ENCODE results near the gene GTPBP10.

The GTPBP10 gene

DNA sequence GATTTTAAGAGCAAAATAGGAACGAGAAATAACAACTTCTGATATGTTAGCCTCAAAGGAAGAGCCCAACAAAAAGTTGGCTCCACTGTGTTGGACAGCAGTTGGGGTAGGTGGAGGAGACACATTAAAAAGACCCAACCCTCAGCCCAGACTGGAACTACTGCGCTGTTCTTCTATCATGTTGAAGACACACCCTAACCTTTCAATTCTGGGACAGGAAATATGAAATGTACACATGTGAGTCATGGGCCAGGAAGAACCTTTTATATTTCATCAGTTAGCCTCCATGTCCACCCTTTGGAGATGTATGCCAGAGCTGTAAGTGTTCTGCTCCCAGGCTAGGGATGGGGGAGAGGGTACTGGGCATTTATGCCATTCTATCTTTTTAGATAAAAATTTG is 78.9 kb downstream of the GTPBP10 start:
- H3K27ac ChIP-seq (replicated peaks), result no peak overlapping the region
- TF ChIP-seq, protein P1, sequence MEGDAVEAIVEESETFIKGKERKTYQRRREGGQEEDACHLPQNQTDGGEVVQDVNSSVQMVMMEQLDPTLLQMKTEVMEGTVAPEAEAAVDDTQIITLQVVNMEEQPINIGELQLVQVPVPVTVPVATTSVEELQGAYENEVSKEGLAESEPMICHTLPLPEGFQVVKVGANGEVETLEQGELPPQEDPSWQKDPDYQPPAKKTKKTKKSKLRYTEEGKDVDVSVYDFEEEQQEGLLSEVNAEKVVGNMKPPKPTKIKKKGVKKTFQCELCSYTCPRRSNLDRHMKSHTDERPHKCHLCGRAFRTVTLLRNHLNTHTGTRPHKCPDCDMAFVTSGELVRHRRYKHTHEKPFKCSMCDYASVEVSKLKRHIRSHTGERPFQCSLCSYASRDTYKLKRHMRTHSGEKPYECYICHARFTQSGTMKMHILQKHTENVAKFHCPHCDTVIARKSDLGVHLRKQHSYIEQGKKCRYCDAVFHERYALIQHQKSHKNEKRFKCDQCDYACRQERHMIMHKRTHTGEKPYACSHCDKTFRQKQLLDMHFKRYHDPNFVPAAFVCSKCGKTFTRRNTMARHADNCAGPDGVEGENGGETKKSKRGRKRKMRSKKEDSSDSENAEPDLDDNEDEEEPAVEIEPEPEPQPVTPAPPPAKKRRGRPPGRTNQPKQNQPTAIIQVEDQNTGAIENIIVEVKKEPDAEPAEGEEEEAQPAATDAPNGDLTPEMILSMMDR (IDR thresholded peaks at IDR 0.05; ENCODE audit: insufficient read depth, low read length), result no peak
- TF ChIP-seq GABPA (IDR thresholded peaks at IDR 0.05; ENCODE audit: low read depth), result no peak
- DNase-seq (ENCODE audit: low read depth in 1 of 2, low spot score in 1 of 2), result no peak
- H3K4me3 ChIP-seq (replicated peaks; ENCODE audit: insufficient read depth, low read length), result no peak overlapping the region
- no peaks in the 10 kb centered on the region for H3K27me3 ChIP-seq (ENCODE audit: insufficient read depth, poor library complexity, severe bottlenecking)

DNA sequence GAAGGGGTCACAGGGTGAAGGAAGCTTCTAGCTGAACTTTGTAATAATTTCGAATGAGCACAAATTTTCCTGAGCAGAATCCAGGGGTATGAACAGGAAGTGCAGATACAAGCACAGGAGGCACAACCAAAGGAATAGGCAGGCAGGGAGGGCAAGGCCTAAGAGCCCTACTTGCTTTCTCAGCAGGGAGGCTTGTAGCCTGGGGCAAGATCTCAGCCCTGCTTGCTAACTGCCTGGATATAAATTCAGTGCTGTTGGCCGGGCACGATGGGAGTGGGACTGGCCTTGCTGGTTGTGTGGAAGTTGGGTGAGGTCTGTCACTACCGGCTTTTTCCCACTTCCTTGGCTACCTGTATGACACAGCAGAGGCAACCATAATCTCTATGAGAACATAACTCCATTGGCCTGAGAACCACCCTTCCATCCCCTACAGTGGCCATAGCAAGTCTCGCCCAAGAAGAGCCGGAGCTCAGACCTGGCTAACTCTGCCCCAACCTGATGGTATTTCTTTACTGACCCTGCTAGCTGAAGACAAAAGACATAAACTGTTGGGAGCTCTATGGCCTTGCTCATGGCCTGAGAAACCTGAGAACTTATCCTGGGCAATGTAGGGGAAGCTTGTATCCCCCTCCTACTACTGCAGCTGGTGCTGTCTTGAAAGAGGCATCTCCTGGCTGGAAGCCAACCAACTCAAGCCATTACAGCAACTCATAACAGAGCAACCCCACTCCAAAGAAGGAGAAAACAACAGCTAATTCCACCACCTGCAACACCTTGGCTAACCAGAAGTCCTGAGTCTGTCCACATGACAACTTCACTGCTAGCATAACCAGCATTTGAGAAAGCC is 84.3 kb downstream of the GTPBP10 start:
- Histone ChIP-seq H3K27me3 (ENCODE audit: insufficient read depth, poor library complexity, severe bottlenecking) (no peaks in the 10 kb centered on the region), H3K4me3 (replicated peaks; ENCODE audit: insufficient read depth, low read length) (no peak overlapping the region), H3K27ac (replicated peaks) (no peak overlapping the region)
- TF ChIP-seq SPI1 (IDR thresholded peaks at IDR 0.05; ENCODE audit: borderline replicate concordance, low read depth), result no peak
- TF ChIP-seq, protein P1 (IDR thresholded peaks at IDR 0.05; ENCODE audit: insufficient read depth, low read length), result no peak
- TF ChIP-seq GABPA (IDR thresholded peaks at IDR 0.05; ENCODE audit: low read depth), result no peak
- TF ChIP-seq, protein P2, sequence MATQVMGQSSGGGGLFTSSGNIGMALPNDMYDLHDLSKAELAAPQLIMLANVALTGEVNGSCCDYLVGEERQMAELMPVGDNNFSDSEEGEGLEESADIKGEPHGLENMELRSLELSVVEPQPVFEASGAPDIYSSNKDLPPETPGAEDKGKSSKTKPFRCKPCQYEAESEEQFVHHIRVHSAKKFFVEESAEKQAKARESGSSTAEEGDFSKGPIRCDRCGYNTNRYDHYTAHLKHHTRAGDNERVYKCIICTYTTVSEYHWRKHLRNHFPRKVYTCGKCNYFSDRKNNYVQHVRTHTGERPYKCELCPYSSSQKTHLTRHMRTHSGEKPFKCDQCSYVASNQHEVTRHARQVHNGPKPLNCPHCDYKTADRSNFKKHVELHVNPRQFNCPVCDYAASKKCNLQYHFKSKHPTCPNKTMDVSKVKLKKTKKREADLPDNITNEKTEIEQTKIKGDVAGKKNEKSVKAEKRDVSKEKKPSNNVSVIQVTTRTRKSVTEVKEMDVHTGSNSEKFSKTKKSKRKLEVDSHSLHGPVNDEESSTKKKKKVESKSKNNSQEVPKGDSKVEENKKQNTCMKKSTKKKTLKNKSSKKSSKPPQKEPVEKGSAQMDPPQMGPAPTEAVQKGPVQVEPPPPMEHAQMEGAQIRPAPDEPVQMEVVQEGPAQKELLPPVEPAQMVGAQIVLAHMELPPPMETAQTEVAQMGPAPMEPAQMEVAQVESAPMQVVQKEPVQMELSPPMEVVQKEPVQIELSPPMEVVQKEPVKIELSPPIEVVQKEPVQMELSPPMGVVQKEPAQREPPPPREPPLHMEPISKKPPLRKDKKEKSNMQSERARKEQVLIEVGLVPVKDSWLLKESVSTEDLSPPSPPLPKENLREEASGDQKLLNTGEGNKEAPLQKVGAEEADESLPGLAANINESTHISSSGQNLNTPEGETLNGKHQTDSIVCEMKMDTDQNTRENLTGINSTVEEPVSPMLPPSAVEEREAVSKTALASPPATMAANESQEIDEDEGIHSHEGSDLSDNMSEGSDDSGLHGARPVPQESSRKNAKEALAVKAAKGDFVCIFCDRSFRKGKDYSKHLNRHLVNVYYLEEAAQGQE (IDR thresholded peaks at IDR 0.05; ENCODE audit: insufficient replicate concordance, low read depth), result no peak
- TF ChIP-seq POLR2AphosphoS5 (IDR thresholded peaks at IDR 0.05; ENCODE audit: low read depth), result no peak
- DNase-seq (ENCODE audit: low read depth in 1 of 2, low spot score in 1 of 2), result no peak

DNA sequence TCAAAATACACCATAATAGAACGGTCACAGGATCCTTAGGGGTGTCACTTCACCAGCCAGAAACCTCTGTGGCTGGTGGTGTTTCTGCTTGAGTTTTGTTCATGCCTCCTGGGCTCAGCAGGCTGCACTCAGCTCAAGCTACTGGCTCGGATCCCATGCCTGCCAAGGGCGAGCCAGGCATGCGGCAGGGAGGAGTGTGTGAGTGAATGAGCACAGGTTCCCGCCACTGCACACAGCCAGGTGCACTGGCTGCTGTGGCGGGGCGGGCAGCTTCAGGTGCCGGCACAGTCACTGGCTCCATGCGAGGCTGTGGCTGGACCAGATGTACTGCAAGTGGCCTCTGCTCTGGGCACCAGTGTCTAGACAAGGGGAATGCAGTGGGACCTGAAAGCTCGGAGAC is 86.2 kb downstream of the GTPBP10 start:
- TF ChIP-seq SPI1 (IDR thresholded peaks at IDR 0.05; ENCODE audit: borderline replicate concordance, low read depth) (no peak), POLR2AphosphoS5 (IDR thresholded peaks at IDR 0.05; ENCODE audit: low read depth) (no peak), GABPA (IDR thresholded peaks at IDR 0.05; ENCODE audit: low read depth) (no peak)
- TF ChIP-seq, protein P2 (IDR thresholded peaks at IDR 0.05; ENCODE audit: insufficient replicate concordance, low read depth), result no peak
- TF ChIP-seq, protein P1 (IDR thresholded peaks at IDR 0.05; ENCODE audit: insufficient read depth, low read length), result no peak
- DNase-seq (ENCODE audit: low read depth in 1 of 2, low spot score in 1 of 2), result no peak
- Histone ChIP-seq H3K27me3 (ENCODE audit: insufficient read depth, poor library complexity, severe bottlenecking) (no peaks in the 10 kb centered on the region), H3K4me3 (replicated peaks; ENCODE audit: insufficient read depth, low read length) (no peak overlapping the region), H3K27ac (replicated peaks) (no peak overlapping the region)
